Ascending aorta (tissue), 2 donors: ENCODE measurements around the gene GALC. TPM values are rescaled to one million over a fixed set of nuclear protein-coding genes. Genes with fewer than 3 reads are reported as not detected.

Experiments used
- DNase-seq, 2 donors: peaks; one replicate each; pipeline ENCODE4 v3.0.0-alpha.2; 2019; ENCODE audit warnings: low spot score in 2 of 2
- H3K27ac ChIP-seq, 2 donors: fragments of 200-600 bp; sonication (generic); one replicate each; pipeline ENCODE4 v1.5.1; 2016 to 2017; ENCODE audit warnings: mild to moderate bottlenecking in 1 of 2
- H3K27me3 ChIP-seq: fragments of 200-600 bp; sonication (generic); one replicate; pipeline ENCODE4 v1.5.1; 2017
- H3K36me3 ChIP-seq, 2 donors: fragments of 200-600 bp; sonication (generic); one replicate each; pipeline ENCODE4 v1.5.1; 2016
- H3K4me1 ChIP-seq, 2 donors: fragments of 200-600 bp; sonication (generic); one replicate each; pipeline ENCODE4 v1.5.1; 2016 to 2017; ENCODE audit warnings: mild to moderate bottlenecking in 1 of 2
- H3K4me3 ChIP-seq, 2 donors: fragments of 200-600 bp; sonication (generic); one replicate each; pipeline ENCODE4 v1.5.1; 2016 to 2017; ENCODE audit warnings: mild to moderate bottlenecking in 1 of 2
- H3K9me3 ChIP-seq, 2 donors: fragments of 200-600 bp; sonication (generic); one replicate each; pipeline ENCODE4 v1.5.1; 2016
- CTCF ChIP-seq, 3 experiments: fragments of 200-600 bp in 2 of 3; fragments of 450-650 bp in 1 of 3; sonication (generic) in 2 of 3; IDR thresholded peaks; one replicate each; pipeline ENCODE4 v1.5.1; 2016 to 2019; ENCODE audit warnings: antibody characterized with exemption in 3 of 3, mild to moderate bottlenecking in 1 of 3, moderate library complexity in 1 of 3
- intact Hi-C: fragments of 100-400 bp; cut with DNase I; formaldehyde crosslinking; loops from one replicate; pipeline ENCODE4 v1.15.1; 2023
- total RNA-seq: library from RNA; depleted of rRNA; stranded (reverse); fragments of >200 nt; gene quantifications from one replicate; pipeline ENCODE4 v1.1.0, GENCODE V29; 2016

The GALC gene
- total RNA-seq, 1 donor from 2014 or later: 31.7 TPM

GRCh38 chr14:87940382-87940781 lies 52.6 kb downstream of the GALC start:
- H3K9me3 ChIP-seq: no peaks in the 10 kb centered on the region
- no peak overlapping the region for H3K4me3 ChIP-seq
- intact Hi-C loops: no loop called here
- DNase-seq: no peak
- H3K36me3 ChIP-seq: peaks cover 11 to 38% of the 10 kb centered on the region in 2 donors
- no peak overlapping the region for H3K27ac ChIP-seq
- no peaks in the 10 kb centered on the region for H3K27me3 ChIP-seq
- no peaks in the 10 kb centered on the region for H3K4me1 ChIP-seq
- TF ChIP-seq CTCF (IDR thresholded peaks at IDR 0.05): no peak

GRCh38 chr14:87935886-87936285 lies 57.1 kb downstream of the GALC start:
- no peak overlapping the region for H3K27ac ChIP-seq
- no peaks in the 10 kb centered on the region for H3K4me1 ChIP-seq
- H3K36me3 ChIP-seq: peaks cover 13 to 41% of the 10 kb centered on the region in 2 donors
- H3K4me3 ChIP-seq: no peak overlapping the region
- peaks cover 0 to 2% of the 10 kb centered on the region in 2 donors for H3K9me3 ChIP-seq
- H3K27me3 ChIP-seq: no peaks in the 10 kb centered on the region
- no peak for TF ChIP-seq CTCF (IDR thresholded peaks at IDR 0.05)
- intact Hi-C loops: no loop called here
- DNase-seq: no peak

- Histone ChIP-seq H3K9me3 (peaks cover 0 to 4% of the 10 kb centered on the region in 2 donors), H3K36me3 (peaks cover 11 to 36% of the 10 kb centered on the region in 2 donors), H3K27me3 (no peaks in the 10 kb centered on the region), H3K27ac (no peak overlapping the region), H3K4me1 (no peaks in the 10 kb centered on the region), H3K4me3 (no peak overlapping the region)
- no peak for TF ChIP-seq CTCF (IDR thresholded peaks at IDR 0.05)
- no peak for DNase-seq
- intact Hi-C loops: no loop called here
These were observed 57.7 kb downstream of the GALC start for GRCh38 chr14:87935081-87935828.

- no peak for DNase-seq
- Histone ChIP-seq H3K27me3 (no peaks in the 10 kb centered on the region), H3K4me1 (no peaks in the 10 kb centered on the region), H3K36me3 (peaks cover 11 to 26% of the 10 kb centered on the region in 2 donors), H3K27ac (no peak overlapping the region), H3K9me3 (peaks cover 0 to 4% of the 10 kb centered on the region in 2 donors), H3K4me3 (no peak overlapping the region)
- TF ChIP-seq CTCF (IDR thresholded peaks at IDR 0.05): no peak
- intact Hi-C loops: no loop called here
These were observed 58.8 kb downstream of the GALC start for GRCh38 chr14:87934185-87934584.

- H3K27me3 ChIP-seq: no peaks in the 10 kb centered on the region
- H3K36me3 ChIP-seq: no peaks in the 10 kb centered on the region
- no peak for DNase-seq
- H3K4me1 ChIP-seq: no peaks in the 10 kb centered on the region
- no peaks in the 10 kb centered on the region for H3K9me3 ChIP-seq
- no peak for TF ChIP-seq CTCF (IDR thresholded peaks at IDR 0.05)
- intact Hi-C loops: no loop called here
- no peak overlapping the region for H3K4me3 ChIP-seq
- H3K27ac ChIP-seq: no peak overlapping the region
These were observed 76.1 kb downstream of the GALC start for GRCh38 chr14:87916886-87917275.
